ENCODE results near the gene CDHR3.
"Not testable (repeated sequence)": the region's sequence is repeated elsewhere in the genome, so short reads cannot be mapped to it uniquely, and the experiment has no call there.

CDHR3 gene

GRCh38 chr7:106003525-106004064, 40.5 kb downstream of the CDHR3 start:
- no peak for DNase-seq

- DNase-seq, result no peak
Measured at GRCh38 chr7:106006906-106007305, 43.8 kb downstream of the CDHR3 start.

DNA sequence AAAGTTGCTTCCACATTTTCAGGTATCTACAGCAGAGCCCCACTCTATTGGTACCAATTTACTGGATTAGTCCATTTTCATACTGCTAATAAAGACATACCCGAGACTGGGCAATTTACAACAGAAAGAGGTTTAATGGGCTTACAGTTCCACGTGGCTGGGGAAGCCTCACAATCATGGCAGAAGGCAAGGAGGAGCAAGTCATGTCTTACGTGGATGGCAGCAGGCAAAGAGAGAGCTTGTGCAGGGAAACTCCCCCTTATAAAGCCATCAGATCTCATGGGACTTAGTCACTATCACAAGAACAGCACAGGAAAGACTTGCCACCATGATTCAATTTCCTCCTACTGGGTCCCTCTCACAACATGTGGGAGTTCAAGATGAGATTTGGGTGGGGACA, 44.7 kb downstream of the CDHR3 start:
- DNase-seq, result not testable (repeated sequence)

DNA sequence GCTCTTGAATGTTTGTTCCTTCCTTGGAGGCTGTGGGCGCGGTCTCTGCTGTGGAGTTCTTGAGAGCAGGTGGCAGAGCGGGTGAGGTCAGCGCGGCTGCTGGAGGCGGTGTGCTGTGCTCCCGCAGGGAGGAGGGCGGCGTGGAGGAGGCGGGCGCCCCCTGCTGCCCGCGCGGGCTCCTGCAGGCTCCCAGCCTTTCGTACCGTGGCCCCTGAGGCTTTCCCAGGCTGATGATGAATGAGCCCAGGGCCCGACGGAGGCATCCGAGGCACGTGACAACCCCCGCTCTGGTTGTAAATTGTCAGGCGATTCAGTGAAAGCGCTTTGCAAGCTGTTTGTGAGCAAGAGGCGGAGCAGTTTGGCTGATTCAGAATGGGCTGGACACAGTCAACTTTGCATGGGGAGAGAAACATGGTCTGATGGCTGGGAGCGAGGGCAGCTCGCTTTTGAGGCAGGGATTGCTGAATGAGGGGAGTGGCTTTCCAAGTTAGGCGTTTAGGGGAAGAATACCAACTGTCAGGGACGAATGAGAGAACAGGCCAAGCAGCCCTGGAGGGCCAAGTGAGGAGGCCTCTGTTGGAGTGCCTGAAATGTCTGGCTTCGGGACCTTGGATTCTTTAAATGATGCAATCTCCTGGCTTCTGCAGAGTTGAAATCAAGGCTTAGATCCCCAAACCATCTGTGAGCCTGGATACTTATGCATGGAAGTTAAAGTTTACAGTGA, 46.6 kb downstream of the CDHR3 start:
- DNase-seq, result peak; percentile 80

DNA sequence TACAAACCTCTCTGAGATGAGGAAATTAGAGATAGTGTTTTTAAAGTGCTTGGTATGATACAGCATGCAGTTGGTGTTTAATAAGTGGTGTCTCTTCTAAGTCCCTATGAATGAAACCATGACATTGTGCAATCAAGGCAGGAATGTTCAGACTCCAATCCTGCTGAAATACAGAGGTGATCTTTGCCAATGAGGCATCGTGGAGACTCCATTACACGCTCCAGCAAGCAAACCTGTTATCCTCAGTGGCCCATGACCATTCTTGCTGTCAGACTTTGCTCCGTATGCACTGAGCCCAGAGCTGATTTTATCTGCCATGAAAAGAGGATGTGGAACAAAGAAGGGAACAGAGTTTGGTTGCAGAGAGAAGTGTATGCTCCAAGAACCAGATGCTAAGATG, 47.3 kb downstream of the CDHR3 start:
- no peak for DNase-seq

DNA sequence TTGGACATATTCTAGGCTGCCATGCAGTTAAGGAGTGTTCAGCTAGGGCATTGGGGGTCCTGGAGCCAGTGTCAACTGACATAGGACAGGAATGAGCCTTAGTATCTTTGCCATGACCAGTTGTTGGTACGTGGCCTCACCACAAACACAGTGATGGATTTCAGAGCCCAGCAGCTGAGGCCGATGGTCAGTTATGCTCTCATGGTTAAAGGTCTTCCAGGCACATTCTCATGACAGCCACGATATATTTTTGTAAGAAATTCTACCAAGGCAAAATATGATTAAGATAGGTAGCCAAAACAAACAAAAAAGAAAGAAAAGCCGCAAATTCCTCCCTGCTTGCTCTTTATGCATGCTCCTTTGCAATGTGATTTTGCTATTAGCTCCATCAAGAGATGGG, 47.8 kb downstream of the CDHR3 start:
- DNase-seq, result no peak

DNA sequence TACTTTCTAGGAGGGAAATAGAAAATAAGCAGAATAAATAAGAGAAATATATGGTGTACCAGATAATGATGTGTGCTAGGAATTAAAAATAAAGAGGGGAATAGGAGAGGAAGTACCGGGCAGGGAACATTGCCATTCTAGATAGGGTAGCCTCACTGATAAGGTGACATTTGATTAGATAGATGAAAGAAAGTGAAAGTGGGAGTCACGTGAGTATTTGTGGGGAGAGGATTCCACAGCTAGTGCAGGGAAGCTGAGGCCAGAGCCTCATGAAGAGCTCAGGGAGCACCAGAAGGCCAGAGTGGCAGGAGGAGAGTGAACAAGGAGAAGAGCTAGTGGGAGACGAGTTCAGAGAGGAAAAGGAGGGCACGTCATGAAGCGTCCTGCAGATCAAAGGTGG, 49.1 kb downstream of the CDHR3 start:
- DNase-seq, result no peak

DNA sequence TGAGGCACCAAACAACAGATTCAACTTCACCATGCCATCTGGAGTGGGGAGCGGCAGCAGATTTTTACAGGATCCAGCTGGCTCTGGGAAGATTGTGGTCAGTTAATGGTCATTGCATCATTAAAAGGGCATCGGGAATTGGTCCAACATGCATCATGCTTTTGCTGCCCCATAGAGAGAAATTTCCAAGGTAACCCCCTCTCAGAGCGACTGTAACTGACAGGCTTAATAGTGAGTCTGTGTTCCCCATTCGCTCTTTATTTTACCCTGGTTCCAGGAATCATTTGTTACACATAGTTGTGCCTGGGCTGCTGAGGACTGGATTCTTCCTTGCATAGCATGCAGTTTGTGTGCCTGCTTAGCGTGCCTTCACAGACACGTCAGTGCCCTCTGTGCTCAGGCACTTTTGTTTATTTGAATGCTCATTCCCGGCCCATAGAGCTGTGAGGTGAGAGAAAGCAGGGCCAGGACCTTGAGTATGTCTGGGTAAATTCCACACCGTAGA, 49.9 kb downstream of the CDHR3 start:
- no peak for DNase-seq

DNA sequence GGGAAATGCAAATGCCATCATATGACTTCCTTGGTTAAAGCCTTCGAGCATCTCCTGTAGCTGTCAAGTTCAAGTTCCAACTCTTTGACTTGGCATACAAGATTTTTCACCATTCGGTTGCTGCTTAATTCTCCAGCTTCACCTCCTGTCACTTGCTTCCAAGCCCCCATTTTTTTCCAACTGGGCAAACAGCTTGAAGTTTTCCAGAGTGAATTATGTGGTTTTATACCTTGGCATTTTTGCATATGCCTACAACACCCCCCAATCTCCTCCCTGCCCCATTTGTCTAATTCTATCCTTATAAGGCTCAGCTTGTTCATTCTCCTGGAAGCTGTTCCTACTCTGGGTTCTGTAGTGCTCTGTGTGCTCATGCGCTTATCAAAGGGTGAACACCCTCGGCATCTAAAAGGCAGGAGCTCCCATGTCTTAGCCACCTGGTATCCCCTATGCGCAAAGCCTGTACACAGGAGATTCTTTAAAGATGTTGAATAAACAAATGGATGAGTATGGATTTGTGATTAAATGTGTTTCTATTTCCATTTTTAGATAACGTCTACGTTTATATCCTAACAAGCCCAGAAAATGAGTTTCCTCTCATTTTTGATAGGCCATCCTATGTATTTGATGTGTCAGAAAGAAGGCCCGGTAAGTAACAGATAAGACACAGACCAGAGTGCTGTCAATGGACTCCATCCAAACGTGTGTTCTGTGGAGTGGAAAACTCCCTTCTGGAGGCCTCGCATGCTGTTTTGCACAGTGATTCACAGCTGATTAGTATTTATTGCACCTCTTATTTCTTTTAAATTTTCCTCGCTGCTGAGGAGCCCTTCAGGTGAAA, 52.5 kb downstream of the CDHR3 start:
- DNase-seq, result no peak

- DNase-seq, result no peak
Measured at GRCh38 chr7:106016331-106016730, 53.3 kb downstream of the CDHR3 start.

GRCh38 chr7:106017657-106018056, 54.6 kb downstream of the CDHR3 start:
- DNase-seq, result no peak

DNA sequence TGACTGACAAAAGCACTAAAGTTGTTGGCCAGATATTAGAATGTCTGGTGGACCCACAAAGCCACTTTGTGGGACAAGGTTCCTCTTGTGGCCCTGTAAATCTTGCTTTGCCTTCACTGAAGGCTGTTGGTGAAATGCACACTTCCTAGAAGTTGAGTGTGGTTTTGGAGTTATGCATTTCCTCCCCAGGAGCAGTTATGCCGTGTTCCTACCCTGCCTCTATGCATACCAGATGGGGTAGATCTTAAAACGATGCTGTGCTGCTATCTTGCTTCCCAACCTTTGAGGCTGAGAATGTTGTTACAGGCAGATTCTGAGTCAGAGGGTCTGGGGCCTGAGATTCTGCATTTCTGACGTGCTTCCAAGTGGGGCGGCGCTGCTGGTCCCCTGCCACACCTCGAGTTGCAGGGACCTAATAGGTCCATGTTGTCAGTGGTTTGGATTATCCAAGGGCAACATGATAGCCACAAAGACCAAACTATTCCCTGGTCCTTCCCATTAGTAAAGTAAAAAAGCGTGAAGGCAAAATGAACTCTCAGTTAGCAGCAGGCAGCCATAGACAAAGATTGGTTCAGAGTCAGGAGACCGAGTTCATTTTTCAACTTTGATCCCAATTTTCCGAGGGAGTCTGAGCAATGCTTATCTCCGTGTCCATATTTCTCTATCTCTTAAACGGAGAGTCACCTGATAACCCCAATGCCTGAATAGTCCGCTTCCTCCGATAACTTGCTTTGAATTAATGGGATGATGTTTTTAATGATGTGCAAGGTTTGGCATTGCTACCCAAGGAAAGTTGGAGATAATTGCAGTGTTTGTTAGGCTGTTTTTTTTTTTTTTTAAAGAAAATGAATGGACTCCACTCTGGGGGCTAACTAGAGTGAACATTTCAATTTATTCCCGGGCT, 55.8 kb downstream of the CDHR3 start:
- DNase-seq, result no peak

DNA sequence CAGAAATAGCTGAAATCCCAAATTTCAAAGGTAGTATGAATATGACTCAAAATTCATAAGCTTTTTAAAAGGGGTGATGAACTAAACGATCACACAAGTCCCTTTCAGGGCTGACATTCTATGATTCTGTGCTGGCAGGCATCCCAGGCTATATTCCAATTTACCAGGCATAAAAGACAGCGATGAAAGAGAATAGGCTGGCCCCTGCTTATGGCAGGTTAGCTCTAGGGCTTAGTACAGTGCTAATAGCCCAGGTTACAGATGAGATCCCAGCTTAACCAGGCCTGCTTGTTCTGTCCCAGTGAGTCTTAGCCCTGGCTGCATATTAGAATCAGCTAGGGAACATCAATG, 56.4 kb downstream of the CDHR3 start:
- no peak for DNase-seq

- DNase-seq, result no peak
Measured at GRCh38 chr7:106021151-106022067, 58.3 kb downstream of the CDHR3 start.

GRCh38 chr7:106022193-106022821, 59.2 kb downstream of the CDHR3 start:
- DNase-seq, result no peak

GRCh38 chr7:106023369-106024322, 60.6 kb downstream of the CDHR3 start:
- no peak for DNase-seq

GRCh38 chr7:106026101-106026500, 63.0 kb downstream of the CDHR3 start:
- no peak for DNase-seq

DNA sequence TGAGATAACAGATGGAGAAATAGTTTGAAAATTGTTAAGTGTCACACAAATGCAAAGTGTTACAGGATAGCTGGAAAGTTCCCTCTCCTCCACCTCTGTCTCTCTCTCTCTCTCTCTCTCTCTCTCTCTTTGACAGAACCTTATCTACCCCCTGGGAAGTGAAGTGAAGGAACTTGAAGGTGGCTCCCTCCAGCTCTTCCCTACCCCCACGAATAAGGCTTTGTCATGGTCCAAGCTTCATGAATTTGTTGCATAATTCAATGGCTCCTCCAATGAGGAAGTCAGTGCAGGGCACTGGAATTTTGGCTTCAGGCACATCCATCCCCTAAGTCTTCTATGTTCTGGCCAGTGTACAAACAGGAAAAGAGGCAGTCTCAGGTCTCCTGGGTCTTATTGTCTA, 66.4 kb downstream of the CDHR3 start:
- DNase-seq, result no peak

GRCh38 chr7:106029941-106030340, 66.9 kb downstream of the CDHR3 start:
- no peak for DNase-seq
